Epithelial cell of prostate (primary cell): ENCODE data around the gene BAHCC1.
A peak's percentile ranks its signal among the peaks of the same experiment; 100 is the strongest.

Experiments used
- DNase-seq: peaks from one replicate; pipeline ENCODE4 v3.0.0-alpha.2; 2011; ENCODE audit warnings: low read depth, low spot score
- H3K27ac ChIP-seq: fragments of 450-650 bp; 2 replicates; pipeline ENCODE4 v1.5.1; 2017; ENCODE audit warnings: mild to moderate bottlenecking

BAHCC1 gene

DNA sequence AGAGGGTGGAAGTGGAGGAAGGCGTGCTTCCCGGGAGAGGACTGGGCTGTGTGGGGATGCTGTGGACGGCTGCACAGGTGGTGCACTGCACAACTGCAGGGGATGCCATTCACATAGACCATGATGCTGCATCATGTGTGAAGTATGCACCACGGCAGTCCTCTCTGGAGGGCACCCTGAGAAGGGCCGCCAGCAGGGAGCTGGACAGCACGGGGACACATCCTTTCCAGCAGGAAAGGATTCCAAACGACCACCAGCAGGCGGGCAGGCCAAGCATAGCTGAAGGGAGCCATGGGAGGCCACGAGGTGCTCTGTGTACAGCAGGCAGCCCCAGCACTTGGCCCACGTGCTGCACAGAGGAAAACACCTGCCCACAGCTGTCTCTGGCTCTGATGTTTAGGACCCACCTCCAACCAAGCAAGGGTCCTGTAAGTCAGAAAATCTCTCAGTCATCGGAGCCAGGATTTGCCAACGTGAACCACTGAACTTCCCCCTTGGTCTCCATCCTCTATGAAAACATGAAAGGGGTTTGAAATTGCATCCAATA, 107.3 kb downstream of the BAHCC1 start:
- no peak overlapping the region for H3K27ac ChIP-seq
- no peak for DNase-seq

DNA sequence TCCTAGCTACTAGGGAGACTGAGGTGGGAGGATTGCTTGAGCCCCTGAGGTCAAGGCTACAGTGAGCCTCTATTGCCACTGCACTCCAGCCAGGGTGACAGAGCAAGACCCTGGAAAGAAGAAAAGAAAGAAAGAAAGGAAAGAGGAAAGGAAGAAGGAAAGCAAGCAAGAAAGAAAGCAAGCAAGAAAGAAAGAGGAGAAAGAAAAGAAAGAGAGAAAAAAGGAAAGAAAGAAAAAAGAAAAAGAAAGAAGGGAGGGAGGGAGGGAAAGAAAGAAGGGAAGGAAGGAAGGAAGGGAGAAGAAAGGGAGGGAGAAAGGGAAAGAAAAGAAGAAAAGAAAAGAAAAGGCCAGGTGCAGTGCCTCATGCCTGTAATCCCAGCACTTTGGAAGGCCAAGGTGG, 108.4 kb downstream of the BAHCC1 start:
- no peak overlapping the region for H3K27ac ChIP-seq
- DNase-seq: no peak

DNA sequence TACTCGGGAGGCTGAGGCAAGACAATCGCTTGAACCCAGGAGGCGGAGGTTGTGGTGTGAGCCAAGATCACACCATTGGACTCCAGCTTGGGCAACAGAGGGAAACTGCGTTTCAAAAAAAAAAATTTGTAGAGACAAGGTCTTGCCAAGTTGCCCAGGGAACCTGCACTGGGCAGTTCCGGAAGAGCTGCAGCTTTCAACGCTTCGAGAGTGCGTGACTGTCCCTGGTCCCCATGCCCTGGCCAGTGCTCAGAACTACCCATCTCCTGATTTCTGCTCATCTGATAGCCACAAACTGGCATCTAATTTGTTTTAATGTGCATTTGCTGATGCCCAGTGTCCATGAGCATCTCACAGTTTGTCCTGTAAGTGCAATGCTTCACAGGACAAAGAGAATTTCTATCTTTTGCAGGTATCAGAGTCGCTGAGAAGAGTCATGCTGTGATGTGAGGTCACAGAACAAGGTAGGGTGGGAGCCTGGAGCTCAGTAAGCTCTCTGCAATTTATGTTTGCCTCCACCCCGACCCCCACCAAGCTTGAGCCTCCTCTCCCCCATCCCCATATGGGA, 113.5 kb downstream of the BAHCC1 start:
- peak overlapping the region; percentile 100 for H3K27ac ChIP-seq
- no peak for DNase-seq

DNA sequence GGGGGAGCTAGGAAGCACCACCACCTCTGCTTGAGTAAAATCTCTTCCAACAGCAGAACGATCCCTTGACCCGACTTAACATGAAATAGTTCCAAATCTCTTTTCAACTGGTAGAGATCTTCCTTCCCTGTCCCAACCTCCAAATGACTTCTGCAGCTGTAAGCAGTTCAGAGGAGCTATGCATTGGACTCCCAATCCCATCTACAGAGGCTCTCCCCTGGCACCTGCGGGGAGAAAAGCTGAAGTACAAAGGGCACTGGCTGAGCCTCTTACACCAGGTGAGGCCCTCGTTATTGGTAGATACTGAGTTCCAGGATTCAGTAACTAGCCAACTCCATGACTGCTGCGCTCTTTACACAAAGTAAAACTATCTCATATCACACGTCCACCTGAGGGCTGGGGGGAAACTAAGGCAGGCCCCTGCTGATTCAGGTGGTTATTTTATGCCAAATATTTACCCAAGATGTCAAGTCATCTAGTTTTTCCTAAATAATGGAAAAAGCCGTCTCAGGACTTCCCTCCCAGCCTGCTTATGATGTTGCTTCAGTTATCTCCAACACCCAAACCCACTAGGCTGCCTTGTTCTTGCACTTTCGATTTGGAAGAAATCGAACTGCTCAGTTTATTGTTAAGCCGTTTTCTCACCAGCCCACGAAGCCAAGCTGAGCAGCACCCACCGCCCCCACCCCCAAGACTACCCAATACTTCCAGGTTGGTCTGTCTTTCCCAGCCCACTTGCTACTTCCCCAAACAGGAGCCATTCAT, 114.1 kb downstream of the BAHCC1 start:
- DNase-seq: no peak
- H3K27ac ChIP-seq: peak overlapping the region; percentile 100

DNA sequence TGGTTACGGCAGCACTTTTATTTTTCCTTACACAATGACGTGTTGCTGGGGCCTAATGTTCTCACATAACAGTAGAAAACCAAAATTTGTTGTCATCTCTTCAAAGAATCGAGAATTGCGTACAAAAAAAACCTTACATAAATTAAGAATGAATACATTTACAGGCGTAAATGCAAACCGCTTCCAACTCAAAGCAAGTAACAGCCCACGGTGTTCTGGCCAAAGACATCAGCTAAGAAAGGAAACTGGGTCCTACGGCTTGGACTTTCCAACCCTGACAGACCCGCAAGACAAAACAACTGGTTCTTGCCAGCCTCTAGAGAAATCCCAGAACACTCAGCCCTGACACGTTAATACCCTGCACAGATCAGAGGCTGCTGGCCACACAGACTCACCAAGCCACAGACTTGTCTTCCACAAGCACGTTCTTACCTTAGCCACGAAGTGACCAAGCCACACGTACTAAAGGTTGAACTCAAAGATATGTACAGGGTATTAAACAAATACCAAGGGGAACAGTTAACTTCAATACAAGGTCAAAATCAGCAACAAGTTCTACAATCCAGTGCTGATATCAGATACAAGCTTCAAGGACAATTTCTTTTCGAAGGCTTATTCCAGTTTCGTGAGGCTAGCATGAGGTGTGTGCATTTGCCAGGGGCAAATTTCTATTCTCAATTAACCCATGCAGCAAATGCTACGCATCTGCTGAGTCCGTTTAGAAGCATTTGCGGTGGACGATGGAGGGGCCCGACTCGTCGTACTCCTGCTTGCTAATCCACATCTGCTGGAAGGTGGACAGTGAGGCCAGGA, 114.9 kb downstream of the BAHCC1 start:
- no peak for DNase-seq
- H3K27ac ChIP-seq: peak overlapping the region; percentile 100

DNA sequence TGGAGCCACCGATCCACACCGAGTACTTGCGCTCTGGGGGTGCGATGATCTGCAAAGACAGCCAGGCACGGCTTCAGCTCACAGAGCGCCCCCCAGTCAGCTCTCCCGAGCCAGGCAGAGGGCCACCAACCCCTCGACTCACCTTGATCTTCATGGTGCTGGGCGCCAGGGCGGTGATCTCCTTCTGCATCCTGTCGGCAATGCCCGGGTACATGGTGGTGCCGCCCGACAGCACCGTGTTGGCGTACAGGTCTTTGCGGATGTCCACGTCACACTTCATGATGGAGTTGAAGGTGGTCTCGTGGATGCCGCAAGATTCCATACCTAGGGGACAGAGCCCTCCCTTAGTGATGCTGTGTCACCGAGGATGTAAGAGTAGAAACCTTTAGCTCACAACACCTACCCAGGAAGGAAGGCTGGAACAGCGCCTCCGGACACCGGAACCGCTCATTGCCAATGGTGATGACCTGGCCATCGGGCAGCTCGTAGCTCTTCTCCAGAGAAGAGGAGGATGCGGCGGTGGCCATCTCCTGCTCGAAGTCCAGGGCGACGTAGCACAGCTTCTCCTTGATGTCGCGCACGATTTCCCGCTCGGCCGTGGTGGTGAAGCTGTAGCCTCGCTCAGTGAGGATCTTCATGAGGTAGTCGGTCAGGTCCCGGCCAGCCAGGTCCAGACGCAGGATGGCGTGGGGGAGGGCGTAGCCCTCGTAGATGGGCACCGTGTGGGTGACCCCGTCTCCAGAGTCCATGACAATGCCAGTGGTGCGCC, 115.7 kb downstream of the BAHCC1 start:
- no peak for DNase-seq
- peak overlapping the region; percentile 100 for H3K27ac ChIP-seq

DNA sequence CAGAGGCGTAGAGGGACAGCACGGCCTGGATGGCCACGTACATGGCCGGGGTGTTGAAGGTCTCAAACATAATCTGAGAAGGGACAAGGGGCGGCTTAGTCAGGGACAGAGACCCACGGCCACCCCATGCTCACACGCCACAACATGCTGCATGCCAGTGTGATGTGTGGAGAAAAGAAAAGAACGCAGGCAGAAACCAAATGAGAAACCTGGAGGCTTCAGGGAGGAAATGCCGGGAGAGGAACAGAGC, 116.2 kb downstream of the BAHCC1 start:
- H3K27ac ChIP-seq: peak overlapping the region; percentile 100
- no peak for DNase-seq

DNA sequence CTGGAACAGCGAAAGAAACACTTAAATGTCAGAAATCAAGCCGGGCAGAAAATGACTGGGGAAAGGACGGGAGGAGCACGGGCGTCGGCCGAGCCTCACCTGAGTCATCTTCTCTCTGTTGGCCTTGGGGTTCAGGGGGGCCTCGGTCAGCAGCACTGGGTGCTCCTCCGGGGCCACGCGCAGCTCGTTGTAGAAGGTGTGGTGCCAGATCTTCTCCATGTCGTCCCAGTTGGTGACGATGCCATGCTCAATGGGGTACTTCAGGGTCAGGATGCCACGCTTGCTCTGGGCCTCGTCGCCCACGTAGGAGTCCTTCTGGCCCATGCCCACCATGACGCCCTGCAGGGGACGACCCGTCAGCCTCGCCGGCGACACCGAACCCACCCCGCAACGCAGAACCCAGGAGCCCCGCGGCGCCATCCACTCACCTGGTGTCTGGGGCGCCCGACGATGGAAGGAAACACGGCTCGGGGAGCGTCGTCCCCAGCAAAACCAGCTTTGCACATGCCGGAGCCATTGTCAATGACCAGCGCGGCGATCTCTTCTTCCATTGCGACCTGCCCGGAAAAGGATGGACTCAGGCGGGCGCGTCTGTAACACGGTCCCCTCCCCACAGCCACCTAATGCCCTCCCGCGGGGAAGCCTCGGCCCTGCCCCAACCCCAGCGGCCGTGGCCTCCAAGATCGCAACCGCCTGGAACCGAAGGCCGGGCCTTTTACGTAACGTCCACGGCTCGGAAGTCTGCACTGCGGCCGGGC, 116.7 kb downstream of the BAHCC1 start:
- H3K27ac ChIP-seq: peak overlapping the region; percentile 100
- DNase-seq: no peak

DNA sequence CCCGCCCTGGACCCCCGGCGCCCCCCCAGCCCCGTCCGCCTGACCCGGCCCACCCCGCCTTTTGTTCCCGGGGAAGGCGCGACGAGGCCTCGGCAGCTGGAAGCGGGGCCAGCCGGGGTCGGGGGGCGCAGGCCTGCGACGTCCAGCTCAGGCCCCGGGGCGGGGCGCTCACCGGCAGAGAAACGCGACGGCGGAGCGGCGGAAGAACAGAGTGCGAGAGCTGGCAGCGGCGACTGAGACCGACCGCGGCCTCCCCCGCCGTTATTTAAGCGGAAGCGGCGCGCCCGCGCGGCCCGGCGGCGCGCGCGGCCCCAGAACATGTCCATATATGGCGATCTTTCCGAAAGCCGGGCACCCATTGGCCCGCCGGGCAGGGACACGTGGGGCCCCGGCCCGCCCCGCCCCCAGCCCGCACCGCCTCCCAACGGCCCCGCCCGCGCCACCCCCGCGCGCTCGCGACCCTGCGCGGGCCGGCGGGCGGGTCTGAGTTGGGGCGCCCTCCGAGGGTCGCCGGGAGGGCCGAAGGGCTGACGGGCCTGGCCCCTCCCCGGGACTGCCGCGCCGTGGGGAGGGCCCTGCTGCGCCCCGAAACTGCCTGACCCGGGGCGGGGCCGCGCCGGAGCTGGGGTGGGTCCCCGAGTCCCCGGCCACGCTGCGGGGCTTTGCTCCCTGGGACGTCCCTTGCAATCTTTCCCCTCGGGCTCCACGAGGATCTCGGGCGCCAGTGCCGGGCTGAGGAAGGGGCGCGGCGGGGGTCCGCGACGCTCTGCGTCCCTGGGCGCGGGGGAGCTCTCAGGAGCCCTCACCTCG, 117.5 kb downstream of the BAHCC1 start, which contains the start of gene ACTG1:
ACTG1 (minus strand) TSS at position 238 of the 810 bp plus-strand sequence. CDS start 445 bp downstream, outside the sequence.
- H3K27ac ChIP-seq: peak within 1 kb of the TSS; percentile 100
- peak; percentile 64 for DNase-seq

DNA sequence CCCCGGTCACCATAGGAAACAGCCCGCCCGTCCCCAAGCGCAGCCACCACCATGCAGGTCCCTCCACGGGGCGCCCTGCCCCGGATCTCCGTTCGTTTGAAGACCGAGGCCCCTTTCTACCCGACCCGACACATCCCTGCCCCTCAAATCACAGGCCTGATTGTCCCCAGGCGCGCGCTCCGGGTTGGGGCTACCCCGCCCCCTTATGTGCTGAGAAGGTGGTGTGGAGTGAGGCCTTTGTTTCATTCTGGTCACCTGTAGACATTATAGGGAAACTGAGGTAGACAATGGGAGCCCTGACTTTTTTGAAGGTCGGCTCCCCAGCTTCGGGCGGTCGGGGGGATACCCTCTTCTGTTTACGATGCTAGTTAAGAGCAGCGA, 118.1 kb downstream of the BAHCC1 start:
- no peak for DNase-seq
- peak overlapping the region; percentile 100 for H3K27ac ChIP-seq

DNA sequence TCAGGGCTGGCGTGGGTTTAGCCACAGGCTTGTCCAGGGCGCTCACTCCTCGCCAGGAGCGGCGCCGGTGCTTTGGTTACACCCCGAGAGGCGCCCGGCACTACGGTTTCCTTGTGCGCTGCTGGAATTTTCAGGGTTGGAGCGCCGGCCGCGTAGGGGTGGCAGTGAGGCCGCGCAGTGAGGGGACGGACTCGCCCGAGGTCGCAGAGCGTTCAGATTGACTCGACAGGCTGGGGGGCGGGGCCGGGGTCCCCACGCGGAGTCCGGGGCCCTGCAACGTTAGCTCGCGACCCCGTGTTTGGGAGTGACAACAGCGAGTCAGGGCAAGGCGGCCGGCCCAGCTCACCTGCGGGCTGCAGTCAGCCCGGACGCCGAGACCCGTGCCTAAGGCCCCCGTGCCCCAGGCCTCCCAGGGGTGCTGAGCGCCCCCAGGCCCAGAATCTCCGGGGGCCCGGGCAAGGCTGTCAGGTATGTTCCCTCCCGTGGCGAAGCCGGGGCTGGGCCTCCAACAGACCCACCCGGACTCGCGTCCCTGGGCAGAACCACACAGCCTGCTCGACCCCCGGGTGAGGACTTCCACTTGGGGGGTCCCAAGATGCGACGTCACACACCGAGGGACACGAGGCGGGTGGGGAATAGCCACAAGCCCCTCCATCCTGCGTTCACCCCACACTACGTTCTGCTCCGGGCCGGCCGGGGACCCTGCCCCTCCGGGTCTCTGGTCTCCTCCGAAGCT, 118.7 kb downstream of the BAHCC1 start:
- DNase-seq: no peak
- H3K27ac ChIP-seq: peak overlapping the region; percentile 100

DNA sequence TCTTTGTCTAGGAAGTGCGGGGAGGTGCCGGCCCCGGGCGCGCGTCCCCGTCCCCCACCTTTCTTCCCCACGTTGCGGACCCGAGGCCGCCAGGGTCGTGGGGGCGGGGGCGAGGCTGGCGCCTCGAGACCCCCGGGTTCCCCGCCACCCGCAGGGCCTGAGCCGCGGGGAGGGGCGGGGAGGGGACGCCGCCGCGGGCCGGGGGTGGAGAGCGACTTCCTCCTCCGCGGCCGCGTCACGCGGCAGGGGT, 119.2 kb downstream of the BAHCC1 start:
- DNase-seq: no peak
- H3K27ac ChIP-seq: peak overlapping the region; percentile 100

DNA sequence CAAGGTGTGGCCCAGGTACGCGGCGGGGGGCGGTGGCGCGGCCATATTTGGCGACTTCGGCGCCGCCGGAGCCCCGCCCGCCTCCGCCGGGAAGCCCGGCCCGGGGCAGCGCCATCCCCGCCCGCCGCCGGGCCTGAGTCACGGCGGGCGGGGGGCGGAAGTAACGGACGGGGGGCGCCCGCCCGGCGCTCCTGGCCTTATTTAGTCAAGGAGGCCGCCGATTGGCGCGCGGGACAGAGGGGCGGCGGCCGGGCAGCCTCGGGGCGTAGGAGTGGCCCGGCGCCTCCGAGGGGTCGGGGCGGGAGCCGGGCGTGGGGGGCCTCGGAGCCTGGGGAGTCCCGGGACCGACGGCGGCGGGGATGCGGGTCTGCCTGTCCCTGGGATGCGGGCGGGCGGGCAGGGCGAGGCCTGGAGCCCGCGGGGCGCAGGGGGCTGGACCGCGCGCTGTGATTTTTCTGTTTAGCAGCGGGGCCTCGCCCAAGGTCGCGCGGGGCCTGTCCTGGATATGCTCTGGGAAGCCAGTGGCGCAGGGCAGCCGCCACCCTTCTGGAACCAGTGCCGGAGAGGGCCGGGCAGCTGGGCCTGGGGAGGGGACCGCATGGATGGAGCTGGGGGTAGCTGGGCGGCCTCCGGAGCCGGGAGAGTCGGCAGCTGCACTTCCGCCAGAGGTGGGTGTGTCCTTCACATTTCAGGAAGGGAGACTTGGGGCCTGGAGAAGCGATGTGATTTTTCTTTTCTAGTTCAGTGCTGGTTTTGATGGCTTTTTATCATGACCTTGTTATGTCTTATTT, 119.7 kb downstream of the BAHCC1 start:
- no peak for DNase-seq

DNA sequence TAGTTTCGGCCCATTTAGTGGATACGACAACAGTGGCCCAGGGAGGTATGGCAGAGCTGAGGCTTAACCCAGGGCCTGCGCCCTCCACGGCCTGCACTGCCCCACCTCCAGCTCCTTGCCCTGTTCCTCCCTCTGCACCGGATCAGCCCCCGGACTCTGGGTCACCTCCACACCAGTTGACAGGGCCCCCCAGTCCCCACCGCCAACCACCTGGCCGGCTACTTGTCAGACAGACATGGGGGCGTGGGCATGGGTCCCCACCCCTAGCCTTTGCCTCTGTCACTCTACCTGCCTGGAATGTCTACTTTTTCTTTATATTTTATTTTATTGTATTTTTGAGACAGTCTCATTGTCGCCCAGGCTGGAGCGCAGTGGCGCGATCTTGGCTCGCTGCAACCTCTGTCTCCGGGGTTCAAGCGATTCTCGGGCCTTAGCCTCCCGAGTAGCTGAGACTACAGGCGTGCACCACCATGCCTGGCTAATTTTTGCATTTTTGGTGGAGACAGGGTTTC, 120.3 kb downstream of the BAHCC1 start:
- DNase-seq: no peak
- H3K27ac ChIP-seq: peak overlapping the region; percentile 100

More for the DNA sequence above, 119.7 kb downstream of the BAHCC1 start:
- peak overlapping the region; percentile 100 for H3K27ac ChIP-seq
